ENCODE data around the gene RAB3B.

The RAB3B gene

GRCh38 chr1:51867479-51868232 is 122.8 kb downstream of the RAB3B start:
- no peak for DNase-seq

GRCh38 chr1:51863384-51863783 is 127.1 kb downstream of the RAB3B start:
- DNase-seq = no peak

GRCh38 chr1:51861669-51862068 is 128.8 kb downstream of the RAB3B start:
- no peak for DNase-seq

- no peak for DNase-seq
Measured at GRCh38 chr1:51859735-51860134, 130.8 kb downstream of the RAB3B start.

- DNase-seq = no peak
Measured at GRCh38 chr1:51859333-51859732, 131.2 kb downstream of the RAB3B start.

GRCh38 chr1:51858892-51859291 is 131.6 kb downstream of the RAB3B start:
- DNase-seq = no peak

Data from NCI-H510A treated with DMSO at 0.1 percent for 48 hours (cell line).